ENCODE data around the gene ZNF32. TPM values are rescaled to one million over a fixed set of nuclear protein-coding genes. Genes with fewer than 3 reads are reported as not detected.

Gene ZNF32
- total RNA-seq, 2 experiments from 2014 or later = 18.7 to 19.5 TPM

DNA sequence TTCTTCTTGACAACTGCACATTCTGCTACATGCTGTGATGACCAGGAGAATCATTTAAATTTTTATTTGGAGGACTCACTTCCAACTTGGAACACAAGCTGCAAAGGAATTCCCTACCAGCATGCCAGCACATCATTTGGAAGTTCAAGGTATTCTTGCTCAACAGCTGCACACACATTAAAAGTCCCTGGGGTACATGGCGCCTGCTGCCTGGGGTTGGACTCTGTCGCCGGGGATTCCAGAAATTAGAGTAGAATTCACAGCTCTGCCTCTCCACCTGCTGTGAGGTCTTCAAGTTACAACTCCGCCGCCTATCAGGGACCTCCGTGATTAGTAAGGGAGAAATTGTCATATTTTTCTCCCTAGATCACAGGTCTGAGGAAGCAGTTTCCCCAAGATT, 1.1 kb downstream of the ZNF32 start:
- peak overlapping the region; percentile 96 for H3K27ac Mint-ChIP-seq
- no peak overlapping the region for H3K27ac ChIP-seq (ENCODE audit: low read depth in 1 of 2, low read length in 2 of 2)
- TF ChIP-seq, protein P1, sequence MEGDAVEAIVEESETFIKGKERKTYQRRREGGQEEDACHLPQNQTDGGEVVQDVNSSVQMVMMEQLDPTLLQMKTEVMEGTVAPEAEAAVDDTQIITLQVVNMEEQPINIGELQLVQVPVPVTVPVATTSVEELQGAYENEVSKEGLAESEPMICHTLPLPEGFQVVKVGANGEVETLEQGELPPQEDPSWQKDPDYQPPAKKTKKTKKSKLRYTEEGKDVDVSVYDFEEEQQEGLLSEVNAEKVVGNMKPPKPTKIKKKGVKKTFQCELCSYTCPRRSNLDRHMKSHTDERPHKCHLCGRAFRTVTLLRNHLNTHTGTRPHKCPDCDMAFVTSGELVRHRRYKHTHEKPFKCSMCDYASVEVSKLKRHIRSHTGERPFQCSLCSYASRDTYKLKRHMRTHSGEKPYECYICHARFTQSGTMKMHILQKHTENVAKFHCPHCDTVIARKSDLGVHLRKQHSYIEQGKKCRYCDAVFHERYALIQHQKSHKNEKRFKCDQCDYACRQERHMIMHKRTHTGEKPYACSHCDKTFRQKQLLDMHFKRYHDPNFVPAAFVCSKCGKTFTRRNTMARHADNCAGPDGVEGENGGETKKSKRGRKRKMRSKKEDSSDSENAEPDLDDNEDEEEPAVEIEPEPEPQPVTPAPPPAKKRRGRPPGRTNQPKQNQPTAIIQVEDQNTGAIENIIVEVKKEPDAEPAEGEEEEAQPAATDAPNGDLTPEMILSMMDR (IDR thresholded peaks at IDR 0.05) = no peak
- H3K9me3 ChIP-seq (ENCODE audit: control insufficient read depth in 1 of 2, insufficient read depth in 1 of 2, low read length in 2 of 2) = peaks cover 13 to 42% of the 10 kb centered on the region in 2 experiments
- H3K4me3 ChIP-seq (ENCODE audit: low read length) = peak overlapping the region; percentile 73
- CTCF ChIA-PET = no interaction called here
- POLR2A ChIA-PET = interaction anchor here (1.1 to 2.3 kb wide), 2 partner anchors 53 to 73 kb away, joined by 4 to 7 read pairs; partner anchors contain the start of gene ZNF239
- H3K27me3 Mint-ChIP-seq = no peaks in the 10 kb centered on the region
- H3K9me3 Mint-ChIP-seq = peaks cover 13% of the 10 kb centered on the region
- peak overlapping the region; percentile 96 for H3K4me3 Mint-ChIP-seq
- H3K4me1 Mint-ChIP-seq (ENCODE audit: low read depth) = peaks cover 27% of the 10 kb centered on the region
- H3K36me3 ChIP-seq (ENCODE audit: insufficient read depth, low read length) = peaks cover 31% of the 10 kb centered on the region
- H3K4me1 ChIP-seq (ENCODE audit: insufficient read depth, low read length) = peaks cover 17% of the 10 kb centered on the region
- no peak for DNase-seq
- no peak for ATAC-seq (ENCODE audit: poor library complexity)
- H3K27me3 ChIP-seq (ENCODE audit: control insufficient read depth in 1 of 2, insufficient read depth in 2 of 2, low read length in 2 of 2) = no peaks in the 10 kb centered on the region
- H3K36me3 Mint-ChIP-seq (ENCODE audit: low read depth) = peaks cover 58% of the 10 kb centered on the region
- intact Hi-C loops (cut with DNase I, micrococcal nuclease) = loop anchor here in 1 of 2 experiments (2.0 to 5.0 kb wide), 4 partner anchors 510 to 1095 kb away; partner anchors contain the start of genes BMS1, CSGALNACT2 and ZNF33B

GRCh38 chr10:43645866-43646265, 2.8 kb downstream of the ZNF32 start:
- TF ChIP-seq, protein P1 (IDR thresholded peaks at IDR 0.05) = no peak
- ATAC-seq (ENCODE audit: poor library complexity) (no peak), DNase-seq (no peak)
- Mint-ChIP-seq H3K4me3 (peak overlapping the region; percentile 42), H3K27ac (peak overlapping the region; percentile 42), H3K9me3 (peaks cover 13% of the 10 kb centered on the region), H3K36me3 (ENCODE audit: low read depth) (peaks cover 72% of the 10 kb centered on the region), H3K4me1 (ENCODE audit: low read depth) (peaks cover 27% of the 10 kb centered on the region), H3K27me3 (no peaks in the 10 kb centered on the region)
- CTCF ChIA-PET = no interaction called here
- Histone ChIP-seq H3K27me3 (ENCODE audit: control insufficient read depth in 1 of 2, insufficient read depth in 2 of 2, low read length in 2 of 2) (no peaks in the 10 kb centered on the region), H3K4me3 (ENCODE audit: low read length) (no peak overlapping the region), H3K4me1 (ENCODE audit: insufficient read depth, low read length) (peaks cover 17% of the 10 kb centered on the region), H3K36me3 (ENCODE audit: insufficient read depth, low read length) (peaks cover 31% of the 10 kb centered on the region), H3K9me3 (ENCODE audit: control insufficient read depth in 1 of 2, insufficient read depth in 1 of 2, low read length in 2 of 2) (peaks cover 23 to 59% of the 10 kb centered on the region in 2 experiments), H3K27ac (ENCODE audit: low read depth in 1 of 2, low read length in 2 of 2) (no peak overlapping the region)
- POLR2A ChIA-PET = no interaction called here
- intact Hi-C loops (cut with DNase I, micrococcal nuclease) = loop anchor here in 1 of 2 experiments (2.0 to 5.0 kb wide), 4 partner anchors 509 to 1094 kb away; partner anchors contain the start of genes BMS1, CSGALNACT2 and ZNF33B

DNA sequence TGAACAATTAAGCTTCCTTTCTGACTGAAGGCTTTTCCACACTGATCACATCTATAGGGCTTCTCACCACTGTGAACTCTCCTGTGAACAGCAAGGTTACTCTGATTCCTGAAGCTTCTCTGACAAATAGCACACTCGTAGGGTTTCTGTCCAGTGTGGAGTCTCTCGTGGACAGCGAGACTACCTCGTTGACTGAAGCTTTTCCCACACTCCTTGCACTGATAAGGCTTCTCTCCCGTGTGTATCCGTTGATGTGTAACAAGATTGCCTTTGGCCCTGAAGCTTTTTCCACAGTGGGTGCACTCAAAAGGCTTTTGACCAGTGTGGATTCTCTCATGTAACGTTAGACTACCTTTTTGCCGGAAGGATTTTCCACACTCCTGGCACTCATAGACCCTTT, 4.4 kb downstream of the ZNF32 start:
- H3K27me3 Mint-ChIP-seq = no peaks in the 10 kb centered on the region
- no peak overlapping the region for H3K27ac ChIP-seq (ENCODE audit: low read depth in 1 of 2, low read length in 2 of 2)
- peaks cover 29 to 67% of the 10 kb centered on the region in 2 experiments for H3K9me3 ChIP-seq (ENCODE audit: control insufficient read depth in 1 of 2, insufficient read depth in 1 of 2, low read length in 2 of 2)
- POLR2A ChIA-PET = no interaction called here
- peaks cover 23% of the 10 kb centered on the region for H3K4me1 Mint-ChIP-seq (ENCODE audit: low read depth)
- peaks cover 14% of the 10 kb centered on the region for H3K4me1 ChIP-seq (ENCODE audit: insufficient read depth, low read length)
- H3K9me3 Mint-ChIP-seq = peaks cover 18% of the 10 kb centered on the region
- intact Hi-C loops (cut with DNase I, micrococcal nuclease) = no loop called here
- H3K36me3 Mint-ChIP-seq (ENCODE audit: low read depth) = peaks cover 79% of the 10 kb centered on the region
- no peak overlapping the region for H3K27ac Mint-ChIP-seq
- H3K27me3 ChIP-seq (ENCODE audit: control insufficient read depth in 1 of 2, insufficient read depth in 2 of 2, low read length in 2 of 2) = no peaks in the 10 kb centered on the region
- no peak overlapping the region for H3K4me3 ChIP-seq (ENCODE audit: low read length)
- H3K4me3 Mint-ChIP-seq = no peak overlapping the region
- ATAC-seq (ENCODE audit: poor library complexity) = no peak
- CTCF ChIA-PET = no interaction called here
- DNase-seq = no peak
- TF ChIP-seq, protein P1 (IDR thresholded peaks at IDR 0.05) = no peak
- H3K36me3 ChIP-seq (ENCODE audit: insufficient read depth, low read length) = peaks cover 31% of the 10 kb centered on the region

Data from CD4-positive, alpha-beta T cell (primary cell).